T-helper 17 cell (primary cell): ENCODE data around the gene PGBD5. TPM values are rescaled to one million over a fixed set of nuclear protein-coding genes. Genes with fewer than 3 reads are reported as not detected.

Experiments
- ATAC-seq: fragments of 150-1000 bp; cut with Tn5 transposase; 2 replicates; pipeline ENCODE4 v1.10.0; 2021; ENCODE audit warnings: mild to moderate bottlenecking, moderate library complexity
- DNase-seq, 3 donors: peaks; one replicate each; pipeline versions ENCODE4 v3.0.0 to v3.0.0-alpha.2; 2020 to 2021
- H3K9me3 ChIP-seq: one replicate; pipeline ENCODE4 v1.7.0; 2013; ENCODE audit warnings: low read length, mild to moderate bottlenecking; ENCODE audit not compliant: control insufficient read depth, poor library complexity, severe bottlenecking
- H3K27ac Mint-ChIP-seq: one replicate; pipeline ENCODE4 v1.8.0; 2022; ENCODE audit warnings: mild to moderate bottlenecking, moderate library complexity, mixed read lengths
- H3K27me3 Mint-ChIP-seq: one replicate; pipeline ENCODE4 v1.8.0; 2022; ENCODE audit warnings: mixed read lengths
- H3K36me3 Mint-ChIP-seq: one replicate; pipeline ENCODE4 v1.8.0; 2022; ENCODE audit warnings: low read depth, mixed read lengths
- H3K4me1 Mint-ChIP-seq: one replicate; pipeline ENCODE4 v1.8.0; 2022; ENCODE audit warnings: mild to moderate bottlenecking, mixed read lengths
- H3K4me3 Mint-ChIP-seq: one replicate; pipeline ENCODE4 v1.8.0; 2022; ENCODE audit warnings: mild to moderate bottlenecking, moderate library complexity, mixed read lengths
- total RNA-seq, 4 donors: library from RNA in 2 of 4; stranded (reverse) in 2 of 4; gene quantifications; one replicate each; pipeline ENCODE4 v1.2.3 and lab custom pipeline; 2022 to 2026

The PGBD5 gene
- total RNA-seq, 2 donors from 2014 or later = not detected

- no peak overlapping the region for H3K27ac Mint-ChIP-seq
Measured at GRCh38 chr1:230355594-230355993, 70.5 kb downstream of the PGBD5 start.

GRCh38 chr1:230355128-230355527 lies 71.0 kb downstream of the PGBD5 start:
- Mint-ChIP-seq H3K27ac (no peak overlapping the region), H3K36me3 (no peaks in the 10 kb centered on the region), H3K4me3 (no peak overlapping the region), H3K4me1 (no peaks in the 10 kb centered on the region), H3K27me3 (peaks cover 41% of the 10 kb centered on the region)
- DNase-seq = no peak
- no peak for ATAC-seq
- H3K9me3 ChIP-seq = no peaks in the 10 kb centered on the region

More at GRCh38 chr1:230355594-230355993, 70.5 kb downstream of the PGBD5 start:
- no peak for ATAC-seq
- H3K9me3 ChIP-seq = no peaks in the 10 kb centered on the region
- DNase-seq = no peak
- Mint-ChIP-seq H3K27me3 (peaks cover 37% of the 10 kb centered on the region), H3K36me3 (no peaks in the 10 kb centered on the region), H3K4me3 (no peak overlapping the region), H3K4me1 (no peaks in the 10 kb centered on the region)

GRCh38 chr1:230354005-230354404 lies 72.1 kb downstream of the PGBD5 start:
- no peaks in the 10 kb centered on the region for H3K9me3 ChIP-seq
- Mint-ChIP-seq H3K27me3 (peaks cover 44% of the 10 kb centered on the region), H3K36me3 (no peaks in the 10 kb centered on the region), H3K4me3 (no peak overlapping the region), H3K4me1 (no peaks in the 10 kb centered on the region), H3K27ac (no peak overlapping the region)
- no peak for ATAC-seq
- no peak for DNase-seq

- no peaks in the 10 kb centered on the region for H3K9me3 ChIP-seq
- ATAC-seq (no peak), DNase-seq (no peak)
- Mint-ChIP-seq H3K4me3 (no peak overlapping the region), H3K27ac (no peak overlapping the region), H3K27me3 (peaks cover 57% of the 10 kb centered on the region), H3K36me3 (no peaks in the 10 kb centered on the region), H3K4me1 (peaks cover 2% of the 10 kb centered on the region)
Measured at GRCh38 chr1:230352537-230352936, 73.6 kb downstream of the PGBD5 start.

GRCh38 chr1:230351983-230352382 lies 74.1 kb downstream of the PGBD5 start:
- no peak for ATAC-seq

GRCh38 chr1:230351514-230351913 lies 74.6 kb downstream of the PGBD5 start:
- no peaks in the 10 kb centered on the region for H3K9me3 ChIP-seq
- Mint-ChIP-seq H3K4me3 (no peak overlapping the region), H3K36me3 (no peaks in the 10 kb centered on the region), H3K4me1 (peaks cover 2% of the 10 kb centered on the region), H3K27ac (no peak overlapping the region), H3K27me3 (peaks cover 50% of the 10 kb centered on the region)
- ATAC-seq (no peak), DNase-seq (no peak)

More at GRCh38 chr1:230351983-230352382, 74.1 kb downstream of the PGBD5 start:
- Mint-ChIP-seq H3K4me3 (no peak overlapping the region), H3K27ac (no peak overlapping the region), H3K36me3 (no peaks in the 10 kb centered on the region), H3K27me3 (peaks cover 54% of the 10 kb centered on the region), H3K4me1 (peaks cover 2% of the 10 kb centered on the region)
- no peaks in the 10 kb centered on the region for H3K9me3 ChIP-seq
- DNase-seq = no peak

GRCh38 chr1:230350208-230350921 lies 75.8 kb downstream of the PGBD5 start:
- no peak overlapping the region for H3K4me3 Mint-ChIP-seq
- H3K4me1 Mint-ChIP-seq = peaks cover 2% of the 10 kb centered on the region
- no peaks in the 10 kb centered on the region for H3K9me3 ChIP-seq
- no peak for DNase-seq
- no peaks in the 10 kb centered on the region for H3K36me3 Mint-ChIP-seq
- H3K27ac Mint-ChIP-seq = no peak overlapping the region
- ATAC-seq = no peak
- peaks cover 41% of the 10 kb centered on the region for H3K27me3 Mint-ChIP-seq

GRCh38 chr1:230349020-230349393 lies 77.1 kb downstream of the PGBD5 start:
- Mint-ChIP-seq H3K27me3 (peaks cover 46% of the 10 kb centered on the region), H3K4me1 (peaks cover 2% of the 10 kb centered on the region), H3K4me3 (no peak overlapping the region), H3K36me3 (no peaks in the 10 kb centered on the region), H3K27ac (no peak overlapping the region)
- ATAC-seq (no peak), DNase-seq (no peak)
- no peaks in the 10 kb centered on the region for H3K9me3 ChIP-seq

GRCh38 chr1:230348386-230349019 lies 77.6 kb downstream of the PGBD5 start:
- no peak overlapping the region for H3K27ac Mint-ChIP-seq
- H3K9me3 ChIP-seq = no peaks in the 10 kb centered on the region
- H3K36me3 Mint-ChIP-seq = no peaks in the 10 kb centered on the region
- ATAC-seq = no peak
- DNase-seq = no peak
- peaks cover 2% of the 10 kb centered on the region for H3K4me1 Mint-ChIP-seq
- H3K27me3 Mint-ChIP-seq = peaks cover 48% of the 10 kb centered on the region
- H3K4me3 Mint-ChIP-seq = no peak overlapping the region

- Mint-ChIP-seq H3K27ac (no peak overlapping the region), H3K27me3 (peaks cover 54% of the 10 kb centered on the region), H3K4me1 (peaks cover 2% of the 10 kb centered on the region), H3K36me3 (no peaks in the 10 kb centered on the region), H3K4me3 (no peak overlapping the region)
- DNase-seq (no peak), ATAC-seq (no peak)
- no peaks in the 10 kb centered on the region for H3K9me3 ChIP-seq
Measured at GRCh38 chr1:230347896-230348295, 78.2 kb downstream of the PGBD5 start.

GRCh38 chr1:230345139-230345885 lies 80.8 kb downstream of the PGBD5 start:
- H3K9me3 ChIP-seq = no peaks in the 10 kb centered on the region
- Mint-ChIP-seq H3K4me3 (no peak overlapping the region), H3K36me3 (no peaks in the 10 kb centered on the region), H3K27ac (no peak overlapping the region), H3K4me1 (peaks cover 5% of the 10 kb centered on the region), H3K27me3 (peaks cover 52% of the 10 kb centered on the region)
- ATAC-seq = no peak
- DNase-seq = no peak

GRCh38 chr1:230342699-230343098 lies 83.4 kb downstream of the PGBD5 start:
- DNase-seq (no peak), ATAC-seq (no peak)
- no peaks in the 10 kb centered on the region for H3K36me3 Mint-ChIP-seq
- peaks cover 3% of the 10 kb centered on the region for H3K4me1 Mint-ChIP-seq
- no peaks in the 10 kb centered on the region for H3K9me3 ChIP-seq
- H3K4me3 Mint-ChIP-seq = no peak overlapping the region
- H3K27me3 Mint-ChIP-seq = peaks cover 38% of the 10 kb centered on the region
- H3K27ac Mint-ChIP-seq = no peak overlapping the region

GRCh38 chr1:230342019-230342418 lies 84.1 kb downstream of the PGBD5 start:
- no peak overlapping the region for H3K4me3 Mint-ChIP-seq
- no peaks in the 10 kb centered on the region for H3K36me3 Mint-ChIP-seq
- H3K27ac Mint-ChIP-seq = no peak overlapping the region
- no peak for DNase-seq
- no peak for ATAC-seq
- peaks cover 3% of the 10 kb centered on the region for H3K4me1 Mint-ChIP-seq
- peaks cover 42% of the 10 kb centered on the region for H3K27me3 Mint-ChIP-seq
- no peaks in the 10 kb centered on the region for H3K9me3 ChIP-seq
